Activated CD4-positive, alpha-beta T cell treated with anti-CD3 and anti-CD28 coated beads, Interleukin-2, amount 50 U/mL, for 48 hours (primary cell): ENCODE measurements around the gene DEFB113.
"Not testable (repeated sequence)": the region's sequence is repeated elsewhere in the genome, so short reads cannot be mapped to it uniquely, and the experiment has no call there.

Experiments used
- DNase-seq, 2 experiments: peaks; one replicate each; pipeline ENCODE4 v3.0.0-alpha.2; 2020

DEFB113 gene, protein sequence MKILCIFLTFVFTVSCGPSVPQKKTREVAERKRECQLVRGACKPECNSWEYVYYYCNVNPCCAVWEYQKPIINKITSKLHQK

DNA sequence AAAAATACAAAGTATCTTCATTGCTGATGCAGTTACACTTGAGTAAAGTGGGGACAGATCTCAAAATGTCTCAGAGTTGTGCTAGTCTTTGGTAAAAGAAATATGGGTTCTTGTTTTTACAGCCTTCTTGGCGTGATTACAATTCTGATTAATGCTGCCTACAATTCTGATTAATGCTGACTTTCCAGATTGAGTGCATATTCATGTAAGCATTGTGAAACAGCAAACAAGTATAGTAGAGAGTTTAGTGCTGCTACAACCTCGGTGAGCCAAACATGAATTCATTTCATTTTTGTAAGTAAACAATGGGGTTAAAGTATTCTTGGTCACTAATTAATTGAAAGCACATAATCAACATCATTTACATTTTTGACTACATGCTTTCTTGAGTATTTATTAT, at the start of gene DEFB113:
Gene DEFB113, minus strand, starts transcription at position 21 of the 400 bp plus-strand sequence. Its CDS starts 0 bp downstream, at position 21.
- no peak for DNase-seq

GRCh38 chr6:50007819-50008218, 38.4 kb upstream of the DEFB113 start:
- no peak for DNase-seq

DNA sequence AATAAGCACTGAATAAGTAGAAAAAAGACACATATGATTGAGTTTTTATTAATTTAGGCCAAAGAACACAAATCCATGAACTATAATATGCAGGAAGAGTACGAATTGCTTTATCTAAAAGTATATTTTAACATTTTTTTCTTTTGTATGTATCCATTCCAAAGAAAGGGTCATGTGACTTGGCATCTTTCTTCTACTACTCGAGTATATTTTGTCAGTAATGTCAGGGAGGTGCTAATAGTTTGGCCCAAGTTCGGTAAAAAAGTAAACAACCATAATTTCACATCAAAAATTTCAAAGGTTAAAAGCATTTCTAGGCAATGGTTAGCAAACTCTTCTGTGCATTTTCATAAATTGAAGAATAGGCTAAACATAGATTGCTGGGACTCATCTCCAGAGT, 33.7 kb upstream of the DEFB113 start:
- DNase-seq = no peak

GRCh38 chr6:49995278-49995677, 25.9 kb upstream of the DEFB113 start:
- DNase-seq = no peak

DNA sequence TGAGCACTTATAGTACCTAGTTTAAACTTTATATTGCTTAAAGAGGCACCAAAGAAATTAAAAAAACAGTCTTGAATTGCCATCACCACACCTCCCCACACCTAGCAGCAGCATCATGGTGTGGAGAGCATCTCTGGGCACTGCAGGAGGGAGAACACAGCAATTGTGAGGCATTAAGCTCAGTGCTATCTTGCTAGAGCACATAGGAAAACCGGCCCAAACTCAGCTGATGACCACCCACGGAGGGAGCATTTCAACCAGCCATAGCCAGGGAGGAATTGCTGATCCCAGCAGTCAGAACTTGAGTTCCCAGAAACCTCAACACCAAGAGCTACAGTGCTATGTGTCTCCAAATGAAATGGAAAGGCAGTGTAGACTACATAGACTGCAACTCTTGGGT, 19.5 kb upstream of the DEFB113 start:
- no peak for DNase-seq

GRCh38 chr6:49987749-49988148, 18.3 kb upstream of the DEFB113 start:
- no peak for DNase-seq

GRCh38 chr6:49986551-49986950, 17.1 kb upstream of the DEFB113 start:
- no peak for DNase-seq

DNA sequence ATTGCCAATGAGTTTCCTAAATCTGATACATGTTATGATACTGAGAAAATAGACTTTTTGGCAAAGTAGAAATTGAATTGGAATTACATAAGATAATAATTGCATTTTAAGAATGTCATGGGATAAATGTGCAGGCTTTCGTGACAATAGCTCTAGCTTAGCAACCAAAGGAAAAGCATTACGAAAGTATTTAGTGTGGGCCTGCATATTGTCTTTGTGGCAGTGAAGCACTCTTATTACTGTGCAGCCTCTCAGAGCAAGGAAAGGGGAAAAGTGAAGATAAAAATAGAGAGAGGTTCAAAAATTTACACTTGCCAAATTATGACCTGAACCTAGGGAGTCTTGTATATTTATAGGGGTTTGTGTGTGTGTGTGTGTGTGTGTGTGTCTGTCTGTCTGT, 12.6 kb upstream of the DEFB113 start:
- no peak for DNase-seq

- DNase-seq = no peak
These were observed 11.5 kb upstream of the DEFB113 start for GRCh38 chr6:49980898-49981297.

DNA sequence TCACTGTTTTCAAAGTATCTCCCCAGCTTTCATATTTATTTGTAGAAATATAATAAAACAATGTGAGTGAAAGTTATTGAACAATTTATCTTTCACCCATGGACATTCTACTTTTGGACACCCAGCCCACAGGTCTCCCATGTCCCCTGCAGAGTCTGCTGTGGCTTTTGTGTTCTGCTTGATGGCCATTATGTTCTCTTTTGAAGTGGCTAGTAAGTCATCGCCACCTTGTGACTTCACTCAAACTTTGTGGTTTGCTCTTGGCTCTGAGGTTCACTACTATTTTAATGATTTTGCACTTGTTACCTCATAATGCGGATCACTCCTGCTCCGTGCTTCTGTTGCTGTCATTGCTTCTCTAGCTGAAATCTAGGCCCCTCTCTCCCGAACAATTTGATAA, 10.2 kb upstream of the DEFB113 start:
- no peak for DNase-seq

- no peak for DNase-seq
These were observed 9.2 kb upstream of the DEFB113 start for GRCh38 chr6:49978332-49979226.

GRCh38 chr6:49966823-49967222, 2.6 kb downstream of the DEFB113 start:
- no peak for DNase-seq

- no peak for DNase-seq
These were observed 3.1 kb downstream of the DEFB113 start for GRCh38 chr6:49966334-49966733.

GRCh38 chr6:49964064-49964463, 5.4 kb downstream of the DEFB113 start, which contains the start of gene DEFB114:
Gene DEFB114 (minus strand): TSS chr6:49964164. CDS start chr6:49964105, 59 bp downstream.
- DNase-seq = no peak

DNA sequence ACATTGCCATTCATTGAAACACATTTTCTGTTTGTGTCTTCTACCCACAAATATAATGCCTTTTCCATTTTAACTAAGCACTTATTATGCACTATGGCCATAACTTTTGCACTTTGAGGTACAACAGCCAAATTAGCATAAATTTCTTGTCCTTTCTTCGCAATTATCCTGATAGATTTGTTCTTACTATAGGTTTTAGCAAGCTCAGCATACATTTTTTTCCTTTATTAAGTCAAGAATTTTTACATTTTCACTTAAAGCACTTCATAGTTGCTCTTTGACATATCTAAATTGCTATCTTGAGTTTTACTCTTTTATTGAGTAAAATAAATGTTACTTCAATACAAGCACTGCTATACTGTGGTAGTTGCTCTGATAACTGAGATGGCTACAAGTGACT, 11.2 kb downstream of the DEFB113 start:
- DNase-seq = no peak

GRCh38 chr6:49955847-49956246, 13.6 kb downstream of the DEFB113 start:
- DNase-seq = no peak

GRCh38 chr6:49951926-49952325, 17.5 kb downstream of the DEFB113 start:
- no peak for DNase-seq

DNA sequence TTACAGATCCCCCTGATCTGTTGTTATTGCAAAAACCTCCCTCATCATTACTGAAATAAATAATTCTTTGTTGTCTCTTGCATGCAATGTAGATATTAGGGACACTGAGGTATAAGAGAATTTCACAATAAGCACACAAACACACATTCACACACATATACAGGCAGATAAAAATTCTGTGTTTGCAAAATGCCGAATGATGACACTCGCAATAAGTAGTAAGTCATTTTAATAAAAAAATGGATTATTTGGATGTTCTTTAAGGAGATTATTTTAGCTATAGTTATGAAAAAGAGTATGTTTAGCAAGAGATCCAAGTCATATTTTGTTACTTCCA, 19.0 kb downstream of the DEFB113 start:
- no peak for DNase-seq

GRCh38 chr6:49949062-49949461, 20.4 kb downstream of the DEFB113 start:
- no peak for DNase-seq

DNA sequence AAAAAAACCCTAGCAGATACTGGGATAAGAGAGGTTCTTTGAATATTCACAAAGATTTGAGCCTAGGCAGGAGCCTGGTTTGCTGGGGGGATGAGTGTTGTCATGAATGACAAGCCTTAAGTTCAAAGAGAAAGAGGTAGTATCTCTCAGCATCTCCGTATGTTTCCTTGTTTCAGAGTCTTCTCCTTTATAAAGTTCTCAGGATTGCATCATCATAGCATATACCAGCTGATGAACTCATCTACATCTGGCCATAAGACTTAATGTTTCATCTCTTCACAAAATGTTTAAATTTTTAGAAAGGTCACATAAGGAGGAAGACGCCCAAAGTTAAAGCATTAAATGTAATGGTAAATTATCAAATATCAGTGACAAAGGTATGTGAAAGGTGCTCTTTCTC, 22.6 kb downstream of the DEFB113 start:
- no peak for DNase-seq

DNA sequence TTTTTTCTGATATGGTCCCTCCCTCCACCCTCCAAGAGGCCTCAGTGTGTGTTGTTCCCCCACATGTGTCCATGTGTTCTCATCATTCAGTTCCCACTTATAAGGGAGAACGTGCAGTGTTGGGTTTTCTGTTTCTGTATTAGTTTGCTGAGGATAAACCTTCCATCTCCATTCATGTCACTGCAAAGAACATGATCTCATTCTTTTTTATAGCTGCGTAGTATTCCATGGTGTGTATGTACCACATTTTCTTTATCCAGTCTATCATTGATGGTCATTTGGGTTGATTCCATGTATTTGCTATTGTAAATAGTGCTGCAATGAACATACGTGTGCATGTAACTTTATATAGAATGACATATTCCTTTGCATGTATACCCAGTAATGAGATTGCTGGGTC, 25.4 kb downstream of the DEFB113 start:
- not testable (repeated sequence) for DNase-seq

GRCh38 chr6:49939993-49940498, 29.4 kb downstream of the DEFB113 start:
- no peak for DNase-seq

GRCh38 chr6:49937811-49938210, 31.6 kb downstream of the DEFB113 start:
- no peak for DNase-seq

DNA sequence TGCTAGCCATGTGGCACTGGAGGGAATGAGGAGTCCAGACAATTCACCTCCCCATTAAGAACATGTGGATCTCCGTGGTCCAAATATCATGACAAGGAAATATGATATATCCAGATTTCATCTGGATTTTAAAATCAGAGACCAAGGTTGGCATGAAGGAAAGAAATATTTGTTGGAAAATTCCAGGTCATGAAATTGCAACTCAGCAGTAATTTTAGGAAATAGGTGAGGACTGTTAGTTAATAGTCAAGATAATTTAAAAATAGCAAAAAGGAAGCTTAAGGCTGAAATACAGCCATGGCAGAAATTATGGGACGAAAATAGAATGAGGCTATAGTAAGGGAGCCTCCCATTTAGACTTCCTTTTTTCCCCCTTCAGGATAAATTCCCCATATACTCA, 32.4 kb downstream of the DEFB113 start:
- DNase-seq = no peak

DNA sequence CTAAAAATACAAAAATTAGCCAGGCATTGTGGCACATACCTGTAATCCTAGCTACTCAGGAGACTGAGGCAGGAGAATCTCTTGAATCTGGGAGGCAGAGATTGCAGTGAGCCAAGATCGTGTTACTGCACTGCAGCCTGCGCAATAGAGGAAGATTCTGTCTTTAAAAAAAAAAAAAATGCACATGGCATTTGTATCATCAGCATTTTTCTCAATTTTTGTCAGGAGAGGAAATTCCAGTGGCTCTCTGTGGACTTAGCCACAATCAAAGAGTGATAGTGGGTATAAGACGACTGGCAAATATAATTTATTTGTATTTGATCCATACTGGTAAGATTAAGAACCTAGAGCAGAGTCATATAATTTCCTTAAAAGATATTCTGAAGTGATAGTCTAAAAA, 34.0 kb downstream of the DEFB113 start:
- no peak for DNase-seq
